ENCODE measurements around the gene WDR47.
"Not testable (repeated sequence)": the region's sequence is repeated elsewhere in the genome, so short reads cannot be mapped to it uniquely, and the experiment has no call there.

The WDR47 gene

GRCh38 chr1:109052145-109052544 lies 10.2 kb upstream of the WDR47 start:
- not testable (repeated sequence) for DNase-seq (ENCODE audit: low read depth)

GRCh38 chr1:109050228-109050995 lies 8.5 kb upstream of the WDR47 start:
- no peak for DNase-seq (ENCODE audit: low read depth)

DNA sequence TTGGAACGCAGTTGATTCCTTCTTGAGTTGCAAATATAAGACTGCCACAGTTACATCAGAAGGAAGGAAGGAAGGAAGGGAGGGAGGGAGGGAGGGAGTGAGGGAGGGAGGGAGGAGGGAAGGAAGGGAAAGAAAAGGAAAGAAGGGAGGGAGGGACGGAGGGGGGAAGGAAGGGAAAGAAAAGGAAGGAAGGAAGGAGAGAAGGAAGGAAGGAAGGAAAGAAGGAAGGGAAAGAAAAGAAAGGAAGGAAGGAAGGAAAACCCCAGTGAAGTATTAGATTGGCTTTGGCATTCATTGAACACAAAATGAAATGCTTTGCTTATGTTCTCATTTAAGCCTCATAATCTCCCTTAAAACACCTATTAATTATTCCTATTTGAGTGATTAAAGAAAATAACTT lies 6.4 kb upstream of the WDR47 start:
- no peak for DNase-seq (ENCODE audit: low read depth)

- no peak for DNase-seq (ENCODE audit: low read depth)
Measured at GRCh38 chr1:109047339-109047738, 5.4 kb upstream of the WDR47 start.

- no peak for DNase-seq (ENCODE audit: low read depth)
Measured at GRCh38 chr1:109046671-109047070, 4.8 kb upstream of the WDR47 start.

DNA sequence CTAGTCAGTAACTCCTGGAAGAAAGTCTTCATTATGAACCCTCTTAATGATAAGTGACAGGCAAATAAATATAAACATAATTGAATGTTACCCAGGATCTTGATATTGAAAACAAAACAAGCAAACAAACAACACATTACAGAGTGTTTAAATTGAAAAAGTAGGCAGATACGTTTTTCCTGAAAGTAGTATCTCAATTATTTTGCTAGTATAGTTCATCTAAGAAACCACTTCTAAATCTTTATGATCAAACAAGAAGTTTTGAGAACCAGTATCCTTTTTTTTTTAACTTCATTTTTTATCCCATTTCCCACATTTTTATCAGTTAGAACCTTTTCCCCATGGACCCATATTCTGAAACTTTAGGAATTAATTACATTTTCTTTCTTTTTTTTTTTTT lies 3.7 kb upstream of the WDR47 start:
- no peak for DNase-seq (ENCODE audit: low read depth)

GRCh38 chr1:109040989-109041620 lies 797 bp downstream of the WDR47 start:
- DNase-seq (ENCODE audit: low read depth) = no peak

DNA sequence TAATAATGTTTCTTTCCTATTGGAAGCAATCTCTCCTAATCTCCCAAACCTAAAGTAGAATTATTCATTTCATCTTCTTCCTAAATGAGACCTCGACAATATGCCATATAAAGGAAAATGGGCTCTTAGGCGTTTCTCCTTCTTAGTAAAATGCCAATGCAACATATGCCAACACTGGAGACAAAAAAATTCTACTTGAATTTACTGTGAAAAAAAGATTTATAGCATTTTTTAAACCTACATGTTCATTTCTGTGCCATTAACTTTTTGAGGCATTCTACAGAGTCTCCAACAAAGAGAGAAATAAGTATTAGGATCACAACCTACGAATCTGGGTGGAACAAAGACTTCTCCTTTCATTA lies 1.3 kb downstream of the WDR47 start:
- no peak for DNase-seq (ENCODE audit: low read depth)

DNA sequence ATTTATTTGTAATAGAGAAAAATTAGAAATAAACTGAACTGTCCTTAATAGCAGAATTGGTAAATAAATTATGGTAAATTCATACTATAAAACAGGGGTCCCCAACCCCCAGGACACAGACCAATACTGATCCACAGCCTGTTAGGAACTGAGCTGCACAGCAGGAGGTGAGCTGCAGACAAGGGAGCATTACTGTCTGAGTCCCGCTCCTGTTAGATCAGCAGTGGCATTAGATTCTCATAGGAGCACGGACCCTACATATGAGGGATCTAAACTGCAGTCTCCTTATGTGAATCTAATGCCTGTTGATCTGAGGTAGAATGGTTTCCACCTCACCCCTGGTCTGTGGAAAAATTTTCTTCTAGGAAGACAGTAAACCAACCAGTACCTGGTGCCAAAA lies 7.5 kb downstream of the WDR47 start:
- no peak for DNase-seq (ENCODE audit: low read depth)

- DNase-seq (ENCODE audit: low read depth) = not testable (repeated sequence)
Measured at GRCh38 chr1:109029493-109029892, 12.4 kb downstream of the WDR47 start.

GRCh38 chr1:109027841-109028240 lies 14.1 kb downstream of the WDR47 start:
- no peak for DNase-seq (ENCODE audit: low read depth)

DNA sequence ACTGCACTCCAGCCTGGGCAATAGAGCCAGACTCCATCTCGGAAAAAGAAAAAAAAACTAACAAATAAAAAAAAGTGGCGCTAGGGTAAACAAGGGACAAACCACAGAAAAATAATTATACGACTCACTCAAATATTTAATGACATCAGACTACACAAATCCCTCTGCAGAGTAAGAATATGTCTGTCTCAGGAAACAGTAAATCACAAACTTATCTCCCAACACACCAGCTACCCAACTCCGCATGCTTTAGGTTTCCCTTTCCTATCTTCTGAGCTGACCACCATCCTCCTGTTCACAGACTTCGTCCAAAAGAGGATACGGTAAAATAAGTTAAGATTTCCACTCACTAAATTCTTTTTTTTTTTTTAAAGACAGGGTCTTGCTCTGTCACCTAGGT lies 16.2 kb downstream of the WDR47 start:
- DNase-seq (ENCODE audit: low read depth) = no peak

- no peak for DNase-seq (ENCODE audit: low read depth)
Measured at GRCh38 chr1:109024646-109025045, 17.3 kb downstream of the WDR47 start.

- no peak for DNase-seq (ENCODE audit: low read depth)
Measured at GRCh38 chr1:109020693-109021257, 21.1 kb downstream of the WDR47 start.

GRCh38 chr1:109017719-109018118 lies 24.2 kb downstream of the WDR47 start:
- DNase-seq (ENCODE audit: low read depth) = not testable (repeated sequence)

DNA sequence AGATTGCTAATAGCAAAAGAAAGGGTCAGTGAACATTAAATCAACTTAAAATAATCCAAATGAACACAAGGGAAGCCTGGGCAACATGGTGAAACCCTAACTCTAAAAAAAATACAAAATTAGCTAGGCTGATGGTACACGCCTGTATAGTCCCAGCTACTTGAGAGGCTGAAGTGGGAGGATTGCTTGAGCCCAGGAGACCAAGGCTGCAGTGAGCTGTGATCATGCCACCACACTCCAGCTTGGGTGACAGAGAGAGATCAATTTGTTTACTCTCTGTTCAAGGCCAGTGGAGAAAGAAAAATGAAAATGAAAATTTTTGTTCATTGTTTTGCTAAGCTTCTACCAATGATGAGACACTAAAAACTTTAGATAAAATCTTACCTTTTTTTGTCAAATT lies 24.8 kb downstream of the WDR47 start:
- DNase-seq (ENCODE audit: low read depth) = no peak

- no peak for DNase-seq (ENCODE audit: low read depth)
Measured at GRCh38 chr1:109011335-109011734, 30.6 kb downstream of the WDR47 start.

GRCh38 chr1:108996622-108997021 lies 45.3 kb downstream of the WDR47 start:
- DNase-seq (ENCODE audit: low read depth) = not testable (repeated sequence)

DNA sequence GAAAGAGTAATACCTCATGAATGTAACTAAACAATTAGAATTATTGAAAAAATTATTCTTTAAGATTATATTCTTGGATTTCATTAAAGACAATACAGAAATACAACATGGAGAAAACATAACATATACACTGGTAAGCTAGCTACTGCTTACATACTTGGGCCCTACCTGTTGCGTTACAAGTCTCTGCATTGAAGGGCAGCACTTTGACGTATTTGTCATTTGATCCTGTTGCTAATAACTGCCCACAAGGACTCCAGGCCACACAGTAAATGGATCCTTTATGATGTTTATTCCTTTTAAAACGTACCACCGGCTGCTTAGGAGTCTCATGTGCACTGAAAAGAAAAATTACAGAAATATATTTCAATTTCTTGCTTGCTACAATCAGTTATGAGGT lies 58.8 kb downstream of the WDR47 start:
- no peak for DNase-seq (ENCODE audit: low read depth)

GRCh38 chr1:108976658-108977057 lies 65.2 kb downstream of the WDR47 start:
- no peak for DNase-seq (ENCODE audit: low read depth)

DNA sequence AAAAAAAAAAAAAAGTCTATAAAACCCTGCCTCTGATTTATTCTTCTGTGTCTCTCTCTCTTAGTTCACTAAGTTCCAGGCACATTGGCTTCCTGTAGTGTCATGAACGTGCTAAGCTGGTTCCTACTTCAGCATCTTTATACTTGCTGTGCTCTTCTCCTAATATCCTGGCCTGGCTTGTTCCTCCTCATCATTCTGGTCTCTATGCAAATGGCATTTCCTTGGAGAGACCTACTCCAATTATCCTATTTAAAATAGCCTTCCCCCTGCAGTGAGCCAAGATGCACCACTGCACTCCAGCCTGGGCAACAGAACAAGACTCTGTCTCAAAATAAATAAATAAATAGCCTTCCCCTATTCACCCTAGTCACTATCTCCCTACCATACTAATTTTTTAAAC lies 69.0 kb downstream of the WDR47 start:
- no peak for DNase-seq (ENCODE audit: low read depth)

DNA sequence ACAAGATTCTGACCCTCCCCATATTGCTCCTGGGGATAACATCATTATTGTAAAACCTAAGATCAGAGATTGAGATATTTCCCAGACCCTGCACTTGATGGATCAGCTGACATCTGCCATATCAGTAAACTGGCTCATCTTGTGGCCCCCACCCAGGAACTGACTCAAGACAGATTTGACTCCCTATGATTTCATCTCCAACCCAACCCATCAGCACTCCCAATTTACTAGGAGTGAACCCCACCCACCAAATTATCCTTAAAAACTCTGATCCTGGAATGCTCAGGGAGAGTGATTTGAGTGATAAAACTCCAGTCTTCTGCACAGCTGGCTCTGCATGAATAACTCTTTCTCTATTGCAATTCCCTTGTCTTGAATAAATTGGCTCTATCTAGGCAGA lies 72.6 kb downstream of the WDR47 start:
- no peak for DNase-seq (ENCODE audit: low read depth)

DNA sequence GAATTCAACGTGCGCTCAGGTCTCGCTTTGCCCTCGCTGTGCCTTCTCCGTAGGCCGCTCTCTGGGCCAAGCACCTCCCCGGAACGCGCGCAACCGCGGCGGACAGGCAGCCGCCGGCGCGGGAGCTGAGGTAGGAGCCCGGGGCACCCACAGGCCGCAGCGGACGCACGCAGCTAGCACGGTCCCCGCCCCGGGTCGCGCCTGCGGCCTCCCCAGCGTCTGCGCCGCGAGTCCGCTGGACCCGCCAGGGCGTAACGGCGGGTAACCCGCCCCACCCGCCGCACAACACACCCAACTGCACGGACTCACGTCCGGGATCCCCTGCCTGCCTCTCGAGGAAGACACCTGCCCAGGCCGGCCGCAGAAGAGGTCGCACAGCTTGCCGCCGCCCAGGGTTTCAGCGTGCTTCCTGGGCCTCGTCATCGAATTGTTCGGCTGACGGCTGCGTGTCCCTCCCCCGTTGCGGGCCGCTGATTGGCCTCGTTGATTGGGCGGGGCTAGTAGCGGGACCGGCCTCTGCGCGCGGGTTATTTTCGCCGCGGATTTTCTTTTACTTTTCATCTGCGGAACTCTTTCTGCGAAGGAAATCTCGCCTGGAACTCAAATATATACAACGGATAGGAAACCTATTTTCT lies 78.7 kb downstream of the WDR47 start, which contains the start of gene CLCC1:
CLCC1 (minus strand) TSS at position 433 of the 635 bp plus-strand sequence. CDS start 13,047 bp downstream, outside the sequence.
- DNase-seq (ENCODE audit: low read depth) = peak; percentile 83

Data from stromal cell of bone marrow (primary cell).